CD4-positive, alpha-beta T cell treated with Interleukin-15 for 1 hour (primary cell): Measurements from ENCODE around the gene RETREG1.
"Not testable (repeated sequence)": the region's sequence is repeated elsewhere in the genome, so short reads cannot be mapped to it uniquely, and the experiment has no call there.

Source experiments
- DNase-seq: peaks from one replicate; pipeline ENCODE4 v3.0.0-alpha.2; 2020

The RETREG1 gene

GRCh38 chr5:16483361-16483760 is 133.4 kb downstream of the RETREG1 start:
- no peak for DNase-seq

GRCh38 chr5:16482891-16483290 is 133.9 kb downstream of the RETREG1 start:
- DNase-seq = no peak

GRCh38 chr5:16480821-16481538 is 135.8 kb downstream of the RETREG1 start:
- DNase-seq = no peak

GRCh38 chr5:16480144-16480543 is 136.7 kb downstream of the RETREG1 start:
- no peak for DNase-seq

GRCh38 chr5:16477541-16477940 is 139.3 kb downstream of the RETREG1 start:
- no peak for DNase-seq

GRCh38 chr5:16476417-16476816 is 140.4 kb downstream of the RETREG1 start:
- DNase-seq = not testable (repeated sequence)

GRCh38 chr5:16471387-16471786 is 145.4 kb downstream of the RETREG1 start:
- DNase-seq = no peak

- DNase-seq = no peak
Measured at GRCh38 chr5:16467363-16468219, 149.2 kb downstream of the RETREG1 start.

- DNase-seq = peak; percentile 90
Measured at GRCh38 chr5:16465544-16466432, 151.0 kb downstream of the RETREG1 start, which contains the start of gene ZNF622. TSS of gene ZNF622 (minus strand) at chr5:16465800. CDS start at chr5:16465665, 135 bp downstream.

- DNase-seq = no peak
Measured at GRCh38 chr5:16464664-16465543, 151.9 kb downstream of the RETREG1 start.

GRCh38 chr5:16464231-16464630 is 152.6 kb downstream of the RETREG1 start:
- DNase-seq = no peak

DNA sequence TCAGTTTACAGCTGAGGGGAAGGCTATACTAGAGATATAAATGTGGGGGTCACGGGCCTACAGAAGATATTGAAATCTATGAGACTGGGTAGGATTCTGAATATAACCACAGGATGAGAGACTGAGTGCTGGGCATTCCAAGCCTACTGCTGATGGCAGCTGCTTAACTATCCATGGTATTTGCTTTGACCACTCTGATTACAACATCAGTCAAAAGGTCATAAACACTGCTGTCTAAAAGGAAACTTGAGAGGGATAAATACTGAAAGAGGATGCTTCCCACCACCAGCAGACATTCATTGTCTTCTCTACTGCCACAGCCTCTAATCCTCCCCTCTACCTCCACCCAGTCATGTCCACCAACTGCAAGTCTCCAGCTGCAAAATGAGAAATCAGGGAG is 155.0 kb downstream of the RETREG1 start:
- DNase-seq = no peak

GRCh38 chr5:16461026-16461425 is 155.8 kb downstream of the RETREG1 start:
- DNase-seq = no peak

DNA sequence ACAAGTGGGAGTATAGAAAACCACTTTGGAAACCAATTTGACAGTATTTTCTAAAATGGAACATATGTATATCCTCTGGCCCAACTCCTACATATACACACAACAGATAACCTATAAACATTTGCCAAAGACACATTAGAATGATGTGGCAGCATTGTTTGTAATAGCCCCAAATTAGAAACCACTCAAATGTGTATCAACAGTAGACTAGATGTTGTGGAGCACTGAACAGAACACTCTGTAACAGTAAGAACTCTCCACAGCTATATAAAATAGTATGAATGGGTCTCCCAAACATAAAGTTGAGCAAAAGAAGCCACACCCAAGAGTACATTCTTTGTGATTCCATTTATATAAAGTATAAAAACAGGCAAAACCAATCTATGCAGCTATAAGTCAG is 157.3 kb downstream of the RETREG1 start:
- no peak for DNase-seq

GRCh38 chr5:16457853-16458252 is 158.9 kb downstream of the RETREG1 start:
- DNase-seq = no peak

GRCh38 chr5:16457451-16457850 is 159.3 kb downstream of the RETREG1 start:
- DNase-seq = no peak

DNA sequence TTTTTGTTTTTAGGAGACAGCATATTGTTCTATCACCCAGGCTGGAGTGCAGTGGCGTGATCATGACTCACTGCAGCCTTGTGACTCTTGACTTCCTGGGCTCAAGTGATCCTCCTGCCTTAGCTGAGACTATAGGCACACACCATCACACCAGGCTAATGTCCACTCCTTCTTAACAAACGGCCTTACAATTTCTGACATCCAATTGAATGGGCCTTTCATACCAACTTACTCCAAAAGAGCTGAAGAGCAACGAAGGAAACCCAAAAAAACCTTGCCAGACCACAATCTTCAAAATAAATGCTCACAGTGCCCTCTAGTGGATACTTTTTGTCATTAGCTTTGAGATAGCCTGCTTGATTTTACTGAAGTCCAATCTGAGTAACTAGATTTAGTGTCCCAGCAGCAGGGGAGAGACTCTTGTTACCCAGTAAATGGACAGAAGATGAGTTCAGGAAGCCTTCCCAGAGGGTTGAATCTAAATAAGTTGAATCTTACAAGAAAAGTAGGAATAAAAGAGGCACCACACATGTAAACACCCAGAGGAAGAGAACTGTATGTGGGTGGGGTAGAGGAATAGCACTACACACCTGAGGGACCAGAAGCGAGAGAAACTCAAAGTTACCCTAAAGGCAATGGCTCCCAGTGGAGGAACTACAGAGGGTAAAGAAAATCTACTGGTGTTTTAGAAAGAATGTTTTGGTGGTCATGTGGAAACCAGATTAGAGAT is 160.5 kb downstream of the RETREG1 start:
- DNase-seq = peak; percentile 39

- no peak for DNase-seq
Measured at GRCh38 chr5:16455668-16456067, 161.1 kb downstream of the RETREG1 start.

DNA sequence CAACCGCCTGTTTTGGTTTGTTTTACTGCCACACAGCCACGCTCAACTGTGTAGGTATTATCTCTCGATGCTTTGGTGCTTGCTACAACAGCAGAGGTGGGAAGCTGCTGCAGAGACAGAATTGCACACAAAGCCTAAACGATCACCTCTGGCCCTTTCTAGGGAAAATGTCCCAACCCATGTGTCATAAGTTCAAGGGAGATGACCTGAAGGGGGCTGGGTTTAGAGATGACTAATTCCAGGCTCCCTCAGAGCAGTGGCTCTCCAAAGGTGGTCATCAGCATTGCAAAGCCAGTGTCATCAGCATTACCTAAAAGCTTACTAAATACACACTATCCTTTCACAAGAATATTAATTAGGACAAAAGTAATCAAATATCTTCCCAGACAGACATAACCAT is 162.1 kb downstream of the RETREG1 start:
- DNase-seq = no peak

DNA sequence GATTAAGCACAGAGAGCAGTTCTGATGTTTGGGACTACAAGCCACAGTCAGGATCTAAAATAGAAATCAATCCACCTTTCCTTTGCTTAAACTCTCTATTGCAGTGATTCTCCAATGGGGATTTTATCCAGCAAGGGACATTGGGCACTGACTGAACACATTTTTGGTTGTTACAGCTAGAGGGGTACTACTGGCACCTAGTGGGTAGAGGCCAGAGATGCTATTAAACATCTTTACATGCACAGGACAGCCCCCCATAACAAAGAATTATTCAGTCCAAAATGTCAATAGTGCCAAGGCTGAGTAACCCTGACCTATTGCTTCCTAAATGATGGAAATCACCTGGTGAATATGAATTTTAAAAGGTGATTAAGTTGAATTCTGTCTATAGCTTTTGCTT is 163.2 kb downstream of the RETREG1 start:
- DNase-seq = no peak

DNA sequence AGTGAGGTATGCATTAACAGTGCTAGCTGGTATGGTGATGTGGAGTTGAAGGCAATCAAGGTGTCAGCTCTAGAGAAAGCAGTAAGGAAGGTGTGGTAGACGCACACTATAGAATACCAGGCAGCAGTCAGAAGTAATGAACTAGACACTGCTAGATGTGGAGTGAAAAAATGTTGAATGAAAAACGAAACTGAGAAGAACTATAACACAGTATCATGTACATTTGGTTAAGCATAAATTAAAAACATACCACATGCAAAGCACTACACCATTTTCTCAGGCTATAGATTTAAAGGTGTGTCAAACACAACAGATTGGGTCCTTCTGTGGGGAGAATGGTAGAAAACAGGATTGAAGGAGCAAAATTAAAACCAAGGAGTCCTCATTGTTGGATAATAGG is 166.6 kb downstream of the RETREG1 start:
- no peak for DNase-seq
